G401.6 (cell line): ENCODE data around the gene TCEANC2.
"Not testable (repeated sequence)": the region's sequence is repeated elsewhere in the genome, so short reads cannot be mapped to it uniquely, and the experiment has no call there.

Experiments
- FAIRE-seq: peaks from 2 replicates; lab custom pipeline; 2012; peaks lifted over from hg19 to GRCh38; lab: Jason Lieb, UNC

The TCEANC2 gene

DNA sequence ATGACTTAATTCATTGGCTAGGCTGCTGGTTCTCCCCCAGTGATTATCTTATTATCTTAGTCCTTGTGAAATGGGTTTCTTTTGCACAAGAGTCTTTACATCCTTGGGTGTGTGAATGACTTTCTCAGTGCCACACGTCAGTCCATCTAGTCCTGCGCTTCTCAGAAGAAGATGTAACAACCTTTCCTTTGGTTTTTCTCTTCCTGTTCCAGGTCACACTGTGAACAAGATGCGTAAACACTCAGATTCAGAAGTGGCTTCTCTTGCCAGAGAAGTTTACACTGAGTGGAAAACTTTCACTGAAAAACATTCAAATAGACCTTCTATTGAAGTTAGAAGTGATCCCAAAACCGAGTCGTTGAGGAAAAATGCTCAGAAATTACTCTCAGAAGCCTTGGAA lies 35.0 kb downstream of the TCEANC2 start:
- FAIRE-seq, result no peak

DNA sequence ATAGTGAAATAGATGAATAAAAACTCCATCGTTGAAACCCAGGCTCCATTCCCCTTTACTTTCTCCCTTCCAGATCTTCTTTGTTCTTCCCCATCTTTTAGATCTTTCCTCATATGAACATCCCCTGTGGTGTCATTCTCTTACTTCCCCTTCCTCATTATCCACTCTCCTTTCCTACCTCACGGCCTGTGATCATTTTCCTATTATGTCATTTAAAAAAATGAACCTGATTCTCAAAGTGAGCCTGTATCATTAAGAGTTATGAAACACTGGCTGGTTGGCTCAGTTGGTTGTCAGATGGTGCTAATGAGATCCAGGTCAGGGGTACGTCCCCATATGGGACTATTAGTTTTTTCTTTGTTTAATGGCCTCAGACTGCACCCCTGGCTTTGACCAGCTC lies 38.3 kb downstream of the TCEANC2 start:
- FAIRE-seq, result no peak

DNA sequence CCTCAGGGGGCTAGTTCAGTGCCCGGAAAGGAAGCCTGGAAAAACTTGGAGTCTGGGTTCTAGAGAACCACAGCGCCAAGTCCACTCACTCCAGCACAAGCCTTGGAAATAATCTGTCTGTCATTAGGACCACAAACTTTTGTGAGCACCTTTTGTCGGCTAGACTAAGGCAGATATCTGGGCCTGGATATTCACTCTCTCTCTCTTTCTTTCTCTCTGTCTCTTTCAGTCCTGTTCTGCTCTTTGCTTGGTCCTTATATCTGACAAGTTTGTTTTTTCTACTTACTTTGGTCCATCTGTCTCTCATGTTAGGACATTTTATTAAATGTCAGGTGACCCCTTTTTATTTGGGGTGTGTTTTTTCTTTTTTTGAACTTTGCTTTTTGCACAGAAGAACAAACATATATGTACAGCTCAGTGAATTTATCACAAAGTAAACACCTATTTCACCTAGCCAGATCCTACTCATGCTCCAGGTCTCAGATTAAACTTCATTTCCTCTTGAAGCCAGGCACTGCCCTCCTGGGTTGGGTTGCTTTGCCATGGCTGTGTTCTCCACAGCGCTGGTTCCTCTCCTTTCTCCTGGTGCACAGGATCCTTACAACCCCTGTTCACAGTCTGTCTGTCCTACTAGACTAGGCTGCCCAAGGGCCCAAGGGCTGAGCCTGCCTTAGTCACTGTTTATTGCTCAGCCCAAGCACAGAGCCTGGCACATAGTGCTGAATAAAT lies 40.8 kb downstream of the TCEANC2 start:
- no peak for FAIRE-seq

DNA sequence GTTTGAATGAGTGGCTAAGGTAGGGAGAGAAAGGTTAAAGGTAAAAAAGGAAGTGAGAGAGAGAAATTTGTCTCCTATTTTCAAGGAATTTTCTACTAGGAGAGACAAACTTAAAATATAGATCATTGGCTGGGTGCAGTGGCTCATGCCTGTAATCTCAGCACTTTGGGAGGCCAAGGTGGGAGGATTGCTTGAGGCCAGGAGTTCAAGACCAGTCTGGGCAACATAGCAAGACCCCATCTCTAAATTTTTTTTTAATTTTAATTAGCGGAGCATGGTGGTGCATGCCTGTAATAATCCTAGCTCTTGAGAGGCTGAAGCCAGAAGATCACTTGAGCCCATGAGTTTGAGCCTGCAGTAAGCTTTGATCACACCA lies 41.3 kb downstream of the TCEANC2 start:
- FAIRE-seq, result not testable (repeated sequence)

DNA sequence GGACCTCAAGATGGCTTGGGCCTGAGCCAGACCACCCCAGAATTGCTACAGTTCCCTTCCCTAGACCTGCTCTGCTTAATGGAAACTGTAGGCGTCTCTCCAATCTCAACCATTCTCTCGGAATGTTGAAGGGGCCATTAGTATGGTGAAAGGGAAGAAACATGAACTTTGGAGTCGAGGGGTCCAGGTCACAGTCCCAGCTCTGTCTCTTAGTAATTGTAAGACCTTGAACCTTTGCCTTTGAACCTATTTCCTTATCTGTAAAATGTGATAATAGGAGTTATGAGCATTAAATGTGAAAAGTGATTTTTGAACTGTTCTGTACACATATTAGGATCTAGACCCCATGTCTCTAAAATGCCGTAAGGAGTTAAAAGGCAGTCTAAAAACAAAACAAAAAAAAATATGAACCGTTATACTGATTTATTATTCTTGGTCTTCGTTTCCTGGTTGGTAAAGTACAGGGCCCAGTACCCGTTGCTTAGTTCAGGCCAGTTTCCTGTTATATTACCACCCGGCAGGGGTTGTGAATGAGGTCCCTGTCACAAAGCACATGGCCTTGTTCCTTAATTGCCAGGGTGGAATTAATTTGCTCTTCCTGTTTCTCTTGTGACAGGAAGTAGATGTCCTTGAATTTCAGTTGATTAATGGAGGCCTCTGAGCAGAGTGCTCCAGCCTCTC lies 42.3 kb downstream of the TCEANC2 start:
- no peak for FAIRE-seq

DNA sequence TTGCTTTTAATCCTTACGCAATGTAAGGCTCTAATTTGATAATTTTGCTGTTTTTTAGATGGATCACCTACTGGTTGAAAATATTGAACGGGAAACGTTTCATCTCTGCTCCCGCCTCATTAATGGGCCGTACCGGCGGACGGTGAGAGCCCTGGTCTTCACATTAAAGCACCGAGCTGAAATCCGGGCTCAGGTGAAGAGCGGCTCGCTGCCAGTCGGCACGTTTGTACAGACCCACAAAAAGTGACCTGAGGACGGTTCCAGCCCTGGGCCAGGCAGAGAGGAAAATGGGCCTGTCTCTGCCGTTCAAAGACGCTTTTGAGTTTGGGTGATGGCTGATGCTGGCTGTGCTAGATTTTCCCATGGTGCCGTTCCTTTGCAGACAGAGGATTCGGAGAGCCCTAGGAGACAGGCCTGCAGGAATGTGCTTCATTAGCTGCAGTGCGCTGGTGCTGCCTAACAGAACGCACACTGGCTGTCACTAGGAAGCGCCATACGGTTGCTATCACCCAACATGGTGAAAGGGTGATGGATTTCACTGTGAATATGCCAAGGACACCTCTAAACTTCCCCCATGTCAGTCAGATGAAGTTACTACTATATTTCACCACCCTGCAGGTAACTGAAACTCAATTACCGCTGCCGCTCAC lies 42.9 kb downstream of the TCEANC2 start:
- no peak for FAIRE-seq

DNA sequence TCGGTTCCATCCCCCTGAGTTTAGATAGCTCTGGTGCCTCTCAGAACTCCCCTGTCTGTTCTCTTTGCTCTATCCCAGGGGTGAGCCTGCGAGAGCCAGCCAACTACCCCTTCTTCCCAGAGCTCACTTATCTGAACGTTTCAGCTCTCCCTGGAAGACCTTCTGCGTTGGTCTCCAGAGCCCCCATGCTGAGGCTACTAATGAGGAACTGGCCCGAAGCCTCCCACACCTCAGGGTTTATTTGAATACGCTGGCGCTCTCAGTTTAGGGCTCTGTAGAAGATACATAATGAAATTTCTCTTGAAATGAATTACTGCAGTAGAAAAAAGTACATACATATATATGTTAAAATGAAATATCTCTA lies 43.5 kb downstream of the TCEANC2 start:
- FAIRE-seq, result no peak

DNA sequence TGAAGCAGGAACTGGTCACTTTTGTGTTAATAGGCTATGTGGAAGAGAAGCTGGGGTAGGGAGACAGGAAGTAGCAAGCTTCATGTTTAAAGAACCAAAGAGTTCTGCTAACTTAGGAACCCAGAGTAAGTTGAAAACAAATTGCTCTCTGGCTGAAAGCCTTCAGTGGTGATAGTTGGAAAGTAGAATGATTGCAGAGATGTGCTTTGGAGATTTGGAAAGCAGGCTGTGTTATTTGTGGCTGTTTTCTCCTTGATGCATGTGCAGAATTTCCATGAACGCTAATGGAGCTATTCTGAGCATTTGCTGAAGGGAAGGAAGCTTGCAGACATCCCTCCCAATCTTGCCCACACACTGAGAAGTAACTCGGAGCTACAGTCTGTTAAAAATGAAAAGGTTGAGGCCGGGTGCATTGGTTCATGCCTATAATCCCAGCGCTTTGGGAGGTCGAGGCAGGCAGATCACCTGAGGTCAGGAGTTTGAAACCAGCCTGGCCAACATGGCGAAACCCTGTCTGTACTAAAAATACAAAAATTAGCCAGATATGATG lies 45.7 kb downstream of the TCEANC2 start:
- no peak for FAIRE-seq

DNA sequence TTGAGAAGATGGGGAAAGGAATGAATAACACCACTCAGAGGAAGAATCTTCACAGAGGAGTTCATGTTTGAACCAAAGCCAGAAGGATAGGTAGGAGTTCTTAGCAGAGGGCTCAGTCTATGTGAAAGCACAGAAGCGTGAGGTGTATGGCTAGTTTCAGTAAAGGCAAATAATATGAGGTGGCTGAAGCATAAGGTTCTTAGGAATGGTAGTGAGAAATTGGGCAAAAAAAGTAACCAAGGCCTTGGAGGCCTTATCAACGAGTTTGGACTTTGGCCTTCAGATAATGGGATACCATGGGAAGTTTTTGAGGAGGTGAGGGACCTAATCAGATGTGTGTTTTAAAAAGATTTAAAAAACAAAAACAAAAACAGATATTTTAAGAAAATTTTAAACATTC lies 47.1 kb downstream of the TCEANC2 start:
- no peak for FAIRE-seq

DNA sequence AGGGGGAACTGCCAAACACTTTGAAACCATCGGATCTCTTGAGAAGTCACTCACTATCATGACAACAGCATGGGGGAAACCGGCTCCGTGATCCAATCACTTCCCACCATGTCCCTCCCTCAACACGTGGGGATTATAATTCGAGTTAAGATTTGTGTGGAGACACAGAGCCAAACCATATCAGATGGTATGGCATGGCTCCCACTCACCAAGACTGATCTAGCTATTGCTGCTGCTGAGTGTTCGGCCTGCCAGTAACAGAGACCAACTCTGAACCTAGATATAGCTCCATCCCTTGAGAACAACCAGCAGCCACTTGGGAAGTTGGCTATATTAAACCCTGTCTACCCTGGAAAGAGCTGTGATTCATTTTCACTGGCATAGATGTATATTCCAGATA lies 50.0 kb downstream of the TCEANC2 start:
- FAIRE-seq, result no peak

DNA sequence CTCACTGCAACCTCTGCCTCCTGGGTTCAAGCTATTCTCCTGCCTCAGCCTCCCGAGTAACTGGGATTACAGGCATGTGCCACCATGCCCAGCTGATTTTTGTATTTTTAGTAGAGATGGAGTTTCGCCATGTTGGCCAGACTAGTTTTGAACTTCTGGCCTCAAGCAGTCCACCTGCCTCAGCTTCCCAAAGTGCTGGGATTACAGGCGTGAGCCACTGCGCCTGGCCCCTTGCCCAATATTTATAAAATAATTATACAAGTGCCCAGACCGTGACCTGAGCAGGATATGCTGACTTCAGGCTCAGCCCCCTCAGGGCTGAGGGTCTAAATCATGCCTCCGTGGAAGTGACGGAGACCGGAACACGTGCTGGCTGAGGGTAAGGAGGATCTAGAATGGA lies 51.2 kb downstream of the TCEANC2 start:
- not testable (repeated sequence) for FAIRE-seq

DNA sequence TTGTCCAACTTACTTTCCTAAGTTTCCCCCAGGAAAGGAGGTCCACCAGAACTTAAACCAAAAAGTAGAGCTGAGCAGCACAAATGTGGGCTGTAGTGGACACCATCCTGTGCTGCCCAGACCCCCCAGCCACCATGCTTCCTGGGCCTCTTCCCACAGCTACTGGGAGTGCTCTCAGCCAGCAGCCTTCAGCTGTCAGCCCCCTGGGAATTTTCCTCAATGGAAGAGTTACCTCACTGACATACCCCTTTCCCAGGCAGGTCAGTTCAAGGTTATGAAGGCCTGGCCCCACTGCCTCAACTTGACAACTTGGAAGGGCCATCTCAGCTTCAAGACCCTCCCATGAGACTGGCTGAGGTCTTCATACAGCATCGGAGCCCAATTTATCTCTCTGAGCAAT lies 51.7 kb downstream of the TCEANC2 start:
- FAIRE-seq, result no peak

DNA sequence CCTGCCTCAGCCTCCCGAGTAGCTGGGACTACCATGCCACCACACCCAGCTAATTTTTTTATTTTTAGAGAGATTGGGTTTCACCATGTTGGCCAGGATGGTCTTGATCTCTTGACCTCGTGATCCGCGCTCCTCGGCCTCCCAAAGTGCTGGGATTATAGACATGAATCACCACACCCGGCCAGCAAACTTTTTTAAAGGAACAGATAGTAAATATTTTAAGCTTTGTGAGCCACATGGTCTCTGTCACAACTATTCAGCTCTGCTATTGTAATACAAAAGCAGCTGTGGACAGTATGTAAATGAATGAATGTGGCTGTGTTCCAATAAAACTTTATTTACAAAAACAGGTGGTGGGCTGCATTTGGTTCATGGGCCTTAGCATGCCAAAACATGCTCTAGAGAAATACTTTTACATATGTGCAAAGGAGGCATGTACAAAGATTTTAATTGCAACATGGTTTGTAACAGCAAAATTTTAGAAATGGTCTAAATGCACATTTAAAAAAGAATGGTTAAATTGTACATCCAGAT lies 52.4 kb downstream of the TCEANC2 start:
- FAIRE-seq, result no peak

DNA sequence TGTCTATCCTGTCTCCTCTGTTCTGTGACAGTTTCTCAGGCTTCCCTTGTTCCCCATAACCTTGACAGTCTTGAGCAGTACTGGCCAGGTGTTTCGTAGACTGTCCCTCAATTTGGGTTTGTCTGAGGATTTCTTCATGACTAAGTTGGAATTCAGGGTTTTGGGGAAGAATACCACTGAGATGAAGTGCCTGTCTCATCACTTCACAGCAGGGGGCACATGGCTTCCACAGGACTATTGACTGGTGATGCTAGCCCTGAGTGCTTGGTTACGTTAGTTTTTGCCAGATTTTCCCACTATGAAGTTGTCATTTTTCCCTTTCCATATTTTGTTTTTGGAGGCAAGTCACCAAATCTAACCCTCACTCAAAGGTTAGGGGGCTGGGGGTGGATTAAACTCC lies 53.7 kb downstream of the TCEANC2 start:
- FAIRE-seq, result no peak

DNA sequence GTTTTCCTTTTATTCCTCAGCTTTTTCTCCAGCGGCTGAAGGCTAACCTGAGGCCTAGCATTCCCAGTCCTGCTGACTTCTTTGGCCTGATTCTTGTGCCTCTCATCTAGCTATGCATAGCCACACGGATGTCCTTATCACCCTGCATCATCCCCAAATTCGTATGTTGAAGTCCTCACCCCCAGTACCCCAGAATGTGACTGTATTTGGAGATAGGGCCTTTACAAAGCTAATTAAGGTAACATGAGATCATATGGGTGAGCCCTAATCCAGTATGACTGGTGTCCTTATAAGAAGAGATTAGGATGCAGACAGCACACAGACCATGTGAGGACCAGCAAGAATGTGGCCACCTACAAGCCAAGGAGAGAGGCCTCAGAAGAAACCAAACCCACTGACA lies 54.7 kb downstream of the TCEANC2 start:
- no peak for FAIRE-seq

DNA sequence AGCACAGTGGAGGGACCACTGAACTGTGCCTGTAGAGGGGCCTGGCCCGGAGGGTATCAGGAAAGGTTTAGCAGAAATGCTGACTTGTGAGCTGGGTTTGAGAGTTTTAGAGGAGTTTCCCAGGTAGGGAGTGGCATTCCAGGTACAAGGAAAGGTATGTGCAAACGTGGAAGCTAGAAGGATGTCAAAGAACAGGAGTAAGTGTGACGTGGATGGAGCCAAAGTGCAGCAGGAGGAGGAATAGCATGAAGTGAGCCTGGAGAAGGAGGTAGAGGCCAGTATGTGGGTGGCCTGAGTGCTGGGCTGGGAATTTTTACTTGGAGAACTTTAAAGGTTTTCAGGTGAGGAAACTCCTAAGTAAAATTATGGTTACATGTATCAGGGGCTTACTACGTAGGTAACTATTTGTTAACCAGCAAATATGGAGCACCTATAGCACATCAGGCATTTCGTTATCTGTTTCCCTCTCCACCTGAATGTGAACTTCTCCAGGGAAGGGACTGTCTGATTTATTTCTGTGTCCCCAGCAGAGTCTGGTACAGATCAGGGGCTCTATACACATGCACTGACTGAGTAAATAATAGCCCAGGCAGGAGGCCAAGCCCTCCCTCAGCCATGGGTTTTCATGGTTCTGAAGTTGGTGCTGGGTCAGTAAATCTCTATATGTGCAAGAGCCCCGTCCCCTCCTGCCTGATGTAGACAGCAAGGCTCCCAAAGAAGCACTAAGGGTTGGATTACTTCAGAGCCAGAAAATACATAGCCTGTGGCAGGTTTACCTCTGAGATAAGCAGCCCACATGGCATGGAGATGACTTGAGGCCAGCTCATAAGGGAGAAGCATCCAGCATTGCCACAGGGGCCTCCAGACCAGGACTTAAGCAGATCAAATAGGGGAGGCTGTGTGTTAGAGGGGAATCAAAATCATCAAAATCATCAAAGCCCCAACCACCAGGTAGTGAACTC lies 56.0 kb downstream of the TCEANC2 start:
- FAIRE-seq, result no peak

DNA sequence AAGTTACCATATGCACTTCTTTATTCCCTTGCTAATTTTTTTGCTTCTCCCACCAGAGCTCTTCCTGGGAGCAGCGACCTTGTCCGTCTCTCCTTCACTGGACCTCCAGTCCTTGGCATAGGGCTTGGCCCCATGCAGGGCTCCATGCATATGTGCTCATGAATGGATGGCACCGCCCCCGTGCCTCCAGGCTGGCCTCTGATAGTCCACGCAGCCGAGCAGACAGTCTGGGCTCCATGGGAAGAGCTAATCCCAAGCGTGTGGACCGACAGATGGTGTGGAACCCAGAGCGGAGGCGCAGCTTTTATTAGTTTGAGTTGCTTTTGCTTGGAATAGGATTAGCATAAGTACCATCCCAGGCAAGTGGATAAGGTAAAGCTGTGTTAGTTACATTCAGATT lies 57.6 kb downstream of the TCEANC2 start:
- FAIRE-seq, result no peak

DNA sequence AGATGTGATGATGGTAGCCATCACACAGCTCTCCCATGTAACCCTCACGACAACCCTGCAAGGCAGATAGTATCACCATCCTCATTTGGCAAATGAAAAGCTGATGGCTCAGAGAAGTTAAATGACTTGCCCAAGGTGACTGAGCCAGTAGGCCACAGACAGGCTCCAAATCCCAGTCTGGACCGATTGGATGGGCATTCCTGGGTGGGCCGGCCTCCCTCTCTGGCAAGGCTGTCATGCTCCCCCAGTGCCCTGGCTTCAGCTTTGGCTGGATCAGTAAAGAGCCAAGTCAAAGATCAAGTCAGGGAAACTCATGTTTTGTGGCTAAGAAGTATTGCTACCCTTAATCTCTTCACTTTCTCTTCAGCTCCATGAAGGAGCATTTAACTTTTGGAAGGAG lies 58.2 kb downstream of the TCEANC2 start:
- FAIRE-seq, result no peak

DNA sequence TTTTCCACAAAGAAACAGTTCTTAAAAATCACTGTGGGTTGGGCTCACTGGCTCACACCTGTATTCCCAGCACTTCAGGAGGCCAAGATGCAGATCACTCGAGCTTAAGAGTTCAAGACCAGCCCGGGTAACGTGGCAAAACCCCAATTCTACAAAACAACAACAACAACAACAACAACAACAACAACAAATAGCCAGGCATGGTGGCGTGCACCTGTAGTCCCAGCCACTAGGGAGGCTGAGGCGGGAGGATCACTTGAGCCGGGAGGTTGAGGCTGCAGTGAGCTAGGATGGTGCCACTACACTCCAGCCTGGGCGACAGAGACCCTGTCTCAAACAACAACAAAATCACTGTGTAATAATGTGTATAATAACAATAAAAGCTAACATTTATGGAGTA lies 58.6 kb downstream of the TCEANC2 start:
- FAIRE-seq, result no peak

DNA sequence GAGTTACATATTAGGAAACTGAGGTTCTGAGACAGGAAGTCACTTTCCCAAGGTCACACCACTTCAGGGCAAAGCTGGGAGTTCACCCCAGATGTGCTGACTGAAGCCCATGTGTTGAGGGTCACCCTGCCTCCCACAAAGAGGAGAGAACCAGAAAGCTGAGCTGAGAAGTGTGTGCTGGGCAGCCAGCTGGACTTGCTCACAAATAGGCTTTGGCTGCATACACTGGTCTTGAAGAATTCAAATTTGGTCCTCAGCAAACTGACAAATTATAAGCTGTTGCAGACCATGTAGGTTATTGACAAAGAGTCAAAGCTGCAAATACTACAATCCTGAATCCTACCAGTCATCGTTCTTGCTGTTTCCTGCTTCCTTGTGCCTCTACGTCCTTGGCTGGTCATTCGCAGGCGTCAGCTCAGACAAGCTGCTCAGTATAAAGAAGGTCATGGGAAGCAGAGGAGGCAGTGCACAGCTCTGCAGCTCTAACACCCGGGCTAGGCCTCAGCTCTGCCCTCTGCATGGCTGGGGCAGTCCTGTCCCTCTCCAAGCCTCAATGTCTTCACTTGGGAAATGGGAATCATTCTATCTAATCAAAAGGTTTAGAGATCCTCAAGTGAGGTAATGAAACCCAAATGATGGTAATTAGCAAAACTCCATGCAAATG lies 59.4 kb downstream of the TCEANC2 start:
- no peak for FAIRE-seq

DNA sequence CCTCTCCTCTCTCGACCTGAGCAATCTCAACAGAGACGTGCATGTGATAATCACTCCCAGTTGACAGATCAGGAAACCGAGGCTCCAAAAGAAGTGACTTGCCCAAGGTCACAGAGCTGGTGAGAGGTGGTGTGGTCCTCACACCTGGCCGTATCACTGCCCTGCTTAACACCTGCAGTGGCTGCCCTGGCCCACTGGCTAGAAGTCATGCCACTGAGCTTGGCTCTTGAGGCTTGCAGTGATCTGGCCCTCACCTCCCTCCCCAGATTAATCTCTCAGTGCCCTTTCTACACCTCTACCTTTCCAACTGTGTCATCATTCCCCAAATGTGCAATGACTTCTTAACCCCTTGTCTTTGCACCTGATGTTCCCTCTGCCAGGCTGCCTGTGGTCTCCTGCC lies 60.6 kb downstream of the TCEANC2 start:
- no peak for FAIRE-seq

DNA sequence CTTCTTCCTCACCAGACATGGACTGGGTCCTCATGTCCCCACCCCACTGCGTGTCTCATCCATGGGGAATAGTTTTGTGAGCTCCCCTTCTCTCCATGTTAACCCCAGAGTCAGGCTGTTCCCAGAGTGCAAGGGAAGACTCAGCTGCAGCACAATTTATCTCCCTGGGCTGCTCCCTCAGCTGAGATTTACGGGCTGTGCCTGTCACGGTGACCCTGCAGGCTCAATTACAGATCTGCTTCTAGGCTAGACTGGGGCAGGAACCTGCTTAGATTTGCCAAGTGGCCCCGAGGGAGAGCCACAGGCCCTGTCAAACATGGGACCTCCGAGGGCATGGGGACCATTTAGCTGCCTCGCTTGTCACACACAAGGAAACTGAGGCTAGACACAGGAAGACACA lies 61.5 kb downstream of the TCEANC2 start:
- FAIRE-seq, result no peak
